ENCODE results near the gene FANCC.

Gene FANCC

GRCh38 chr9:95102001-95102433 lies 215.5 kb downstream of the FANCC start:
- DNase-seq (ENCODE audit: low read depth in 3 of 3), result no peak

DNA sequence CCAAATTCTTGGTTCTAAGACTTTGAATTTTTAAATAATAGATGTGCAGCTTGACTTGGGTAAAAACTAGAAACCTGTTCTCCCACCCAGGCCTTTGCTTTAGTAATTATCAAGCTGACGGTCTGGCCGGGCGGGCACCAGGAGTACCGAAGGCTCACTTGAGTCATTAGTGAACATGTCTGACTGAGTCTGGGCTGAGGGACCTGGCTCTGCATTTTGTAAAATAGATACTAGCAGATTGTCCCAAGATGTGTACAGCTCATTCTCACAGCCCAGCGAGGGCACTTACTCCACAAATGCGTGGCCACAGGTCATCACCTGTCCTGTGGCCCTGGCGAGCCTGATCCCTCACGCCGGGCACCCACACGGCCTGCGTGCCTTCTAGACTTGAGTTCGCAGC lies 216.2 kb downstream of the FANCC start:
- DNase-seq (ENCODE audit: low read depth in 3 of 3), result no peak

- no peak for DNase-seq (ENCODE audit: low read depth in 3 of 3)
Measured at GRCh38 chr9:95100071-95100627, 217.4 kb downstream of the FANCC start.

DNA sequence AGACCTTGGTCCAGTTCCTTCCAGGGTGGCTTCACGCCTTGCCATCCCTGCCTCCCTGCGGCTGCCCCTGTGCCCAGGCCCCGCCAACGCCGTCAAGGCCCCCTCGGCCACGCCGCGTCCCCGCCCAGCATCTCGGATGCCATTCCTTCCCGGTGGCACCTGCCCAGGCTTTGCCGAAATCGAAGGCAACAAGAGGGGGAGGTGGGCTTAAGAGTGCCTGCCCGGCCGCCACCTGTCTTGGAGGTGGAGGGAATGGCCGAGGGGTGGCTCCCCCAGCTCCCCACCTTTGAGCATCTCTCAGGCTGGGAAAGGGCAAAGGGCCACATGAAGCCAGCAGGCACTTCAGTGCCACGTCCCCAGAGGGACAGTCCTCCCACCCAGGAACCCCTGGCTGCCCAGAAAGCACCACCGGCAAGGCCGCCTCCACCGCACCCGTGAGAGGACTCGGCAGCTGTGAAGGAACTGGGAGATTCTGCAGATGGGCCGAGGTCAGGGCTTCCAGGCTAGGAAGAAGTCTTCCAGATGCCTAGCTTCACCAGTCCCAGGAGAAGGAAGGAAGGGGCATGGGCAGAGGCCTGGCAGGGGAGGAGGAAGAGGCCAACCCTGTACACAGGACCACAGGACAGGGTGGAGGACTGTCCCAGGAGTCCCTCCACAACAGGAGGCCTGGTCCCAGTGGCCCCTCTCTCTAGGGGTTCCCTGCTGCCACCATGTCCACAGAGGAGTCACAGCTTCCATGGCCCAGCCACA lies 218.0 kb downstream of the FANCC start:
- DNase-seq (ENCODE audit: low read depth in 3 of 3), result no peak

DNA sequence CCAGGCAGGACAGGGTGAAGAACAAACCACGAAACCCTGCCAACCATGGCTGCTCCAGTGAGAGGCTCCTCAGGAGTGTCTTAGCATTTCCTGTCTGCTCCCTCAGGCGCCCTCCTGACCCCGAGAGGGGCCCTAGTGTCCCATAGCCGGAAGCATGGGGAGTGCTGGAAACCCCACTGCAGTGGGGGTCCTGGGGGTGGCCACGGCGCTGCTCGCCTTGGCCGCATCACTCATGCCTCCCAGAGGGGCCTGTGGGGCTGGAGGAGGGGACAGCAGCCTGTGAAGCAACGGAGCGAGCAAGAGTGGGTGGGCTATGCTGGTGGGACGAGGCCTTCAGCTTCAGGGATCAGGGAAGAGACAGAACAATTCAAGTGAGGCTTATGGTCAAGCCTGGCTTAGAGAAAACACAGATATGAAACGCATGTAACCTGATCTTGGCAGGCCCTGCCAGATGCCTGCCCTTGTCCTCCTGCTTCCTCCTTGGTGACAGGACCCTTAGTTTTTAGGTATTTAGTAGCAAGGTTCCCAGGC lies 219.1 kb downstream of the FANCC start:
- DNase-seq (ENCODE audit: low read depth in 3 of 3), result no peak

DNA sequence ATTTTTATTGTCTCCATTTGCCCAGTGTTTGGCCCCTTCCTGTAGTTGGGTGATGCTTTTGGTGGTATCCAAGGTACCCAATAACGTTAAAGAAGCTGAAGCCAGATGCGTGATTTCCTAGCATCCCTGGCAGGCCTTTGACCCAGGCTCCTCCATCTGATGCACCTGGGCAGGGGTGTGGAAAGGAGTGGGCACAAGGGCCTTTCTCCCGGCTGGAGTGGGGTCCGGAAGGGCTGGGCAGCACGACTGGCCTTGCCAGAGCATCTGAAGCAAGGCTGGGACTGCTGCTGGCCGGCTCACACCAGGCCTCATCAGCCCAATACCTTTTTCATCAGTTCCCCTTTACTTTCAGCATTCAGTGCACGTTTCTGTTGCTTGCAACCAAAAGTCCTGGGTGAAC lies 220.2 kb downstream of the FANCC start:
- DNase-seq (ENCODE audit: low read depth in 3 of 3), result no peak

DNA sequence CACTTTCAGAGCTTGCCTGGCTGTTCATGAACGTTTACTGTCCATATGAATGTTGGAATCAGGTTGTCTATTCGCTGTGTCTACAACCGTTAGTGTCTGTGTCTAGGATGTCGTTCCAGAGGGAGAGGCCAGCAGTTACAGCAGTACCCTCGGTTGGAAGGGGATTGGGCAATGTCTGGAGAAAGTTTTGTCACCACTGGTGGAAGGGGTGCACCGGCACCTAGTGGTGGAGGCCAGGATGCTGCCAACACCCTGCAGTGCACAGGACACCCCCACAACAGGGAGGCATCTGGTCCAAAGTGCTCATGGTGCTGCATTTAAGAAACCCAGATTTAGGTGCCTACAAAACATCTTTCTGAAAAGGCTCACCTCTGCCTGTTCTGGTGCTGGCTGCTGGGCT lies 220.7 kb downstream of the FANCC start:
- no peak for DNase-seq (ENCODE audit: low read depth in 3 of 3)

GRCh38 chr9:95096381-95096780 lies 221.1 kb downstream of the FANCC start:
- DNase-seq (ENCODE audit: low read depth in 3 of 3), result no peak

GRCh38 chr9:95095641-95096355 lies 221.7 kb downstream of the FANCC start:
- DNase-seq (ENCODE audit: low read depth in 3 of 3), result no peak

GRCh38 chr9:95094002-95094401 lies 223.5 kb downstream of the FANCC start:
- no peak for DNase-seq (ENCODE audit: low read depth in 3 of 3)

- DNase-seq (ENCODE audit: low read depth in 3 of 3), result no peak
Measured at GRCh38 chr9:95093586-95093985, 223.9 kb downstream of the FANCC start.

GRCh38 chr9:95092262-95093072 lies 225.0 kb downstream of the FANCC start:
- DNase-seq (ENCODE audit: low read depth in 3 of 3), result no peak

DNA sequence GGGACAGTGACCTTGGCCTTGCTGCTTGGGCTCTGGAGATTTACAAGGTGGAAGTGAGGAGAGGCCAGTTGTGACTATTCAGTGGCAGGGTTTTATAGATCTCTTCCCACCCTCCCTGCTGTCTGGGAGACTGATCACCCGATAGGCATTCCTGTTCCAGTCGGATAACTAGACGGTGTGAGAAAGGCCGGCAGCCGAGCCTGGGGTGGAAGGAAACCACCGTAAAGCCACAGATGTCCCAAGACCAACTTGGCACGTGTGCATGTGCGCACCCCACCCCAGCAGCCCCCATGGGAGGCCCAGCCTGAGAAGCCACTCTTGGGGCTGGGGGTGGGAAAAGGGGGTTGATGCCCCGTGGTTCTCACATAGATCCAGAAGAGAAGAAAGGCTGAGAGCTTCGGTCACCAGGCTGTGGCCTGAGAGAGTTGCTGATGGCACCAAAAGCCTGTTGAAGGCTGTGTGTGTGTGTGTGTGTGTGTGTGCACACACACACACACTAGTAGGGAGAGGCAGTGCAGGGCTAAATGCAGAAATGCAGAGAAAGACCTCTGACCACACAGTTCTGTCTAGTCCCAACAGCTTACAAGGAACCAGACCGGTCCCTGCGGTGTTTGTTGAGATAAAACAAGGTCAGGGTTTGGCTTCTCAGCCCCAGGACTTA lies 225.8 kb downstream of the FANCC start:
- DNase-seq (ENCODE audit: low read depth in 3 of 3), result no peak

DNA sequence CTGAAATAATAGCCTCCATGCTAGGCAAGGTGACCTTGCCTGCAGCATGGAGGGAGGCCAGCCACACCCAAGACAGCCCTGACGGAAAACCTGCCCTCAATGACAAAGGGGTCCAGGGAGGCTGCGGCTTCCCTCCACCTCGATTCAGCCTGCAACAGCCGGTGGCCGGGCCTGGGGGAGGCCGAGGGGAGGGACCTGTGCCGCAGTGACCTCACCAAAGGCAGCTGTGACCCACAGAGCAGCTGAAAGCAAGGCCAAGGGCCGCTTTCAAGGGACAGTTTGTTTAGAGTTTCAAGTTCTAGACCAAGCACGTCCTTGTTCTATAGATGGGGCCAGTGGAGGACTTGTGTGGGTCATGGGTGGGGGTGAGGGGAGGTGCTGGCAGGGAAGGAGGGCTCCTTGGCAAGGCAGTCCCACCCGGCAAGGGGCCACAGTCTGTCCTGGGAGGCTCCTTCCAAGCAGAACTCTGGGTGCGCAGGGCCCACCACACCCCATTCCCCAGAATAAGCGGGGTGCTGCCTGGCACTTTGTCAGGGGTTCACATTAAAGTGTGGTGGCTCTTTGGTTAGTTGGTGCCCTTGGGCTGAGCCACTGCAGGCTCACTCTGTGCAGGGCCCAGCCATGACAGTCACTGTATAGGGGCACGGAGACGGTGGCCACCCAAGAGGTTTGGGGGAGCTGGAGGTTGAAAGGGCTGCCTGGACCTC lies 226.5 kb downstream of the FANCC start:
- no peak for DNase-seq (ENCODE audit: low read depth in 3 of 3)

- no peak for DNase-seq (ENCODE audit: low read depth in 3 of 3)
Measured at GRCh38 chr9:95090023-95090791, 227.3 kb downstream of the FANCC start.

DNA sequence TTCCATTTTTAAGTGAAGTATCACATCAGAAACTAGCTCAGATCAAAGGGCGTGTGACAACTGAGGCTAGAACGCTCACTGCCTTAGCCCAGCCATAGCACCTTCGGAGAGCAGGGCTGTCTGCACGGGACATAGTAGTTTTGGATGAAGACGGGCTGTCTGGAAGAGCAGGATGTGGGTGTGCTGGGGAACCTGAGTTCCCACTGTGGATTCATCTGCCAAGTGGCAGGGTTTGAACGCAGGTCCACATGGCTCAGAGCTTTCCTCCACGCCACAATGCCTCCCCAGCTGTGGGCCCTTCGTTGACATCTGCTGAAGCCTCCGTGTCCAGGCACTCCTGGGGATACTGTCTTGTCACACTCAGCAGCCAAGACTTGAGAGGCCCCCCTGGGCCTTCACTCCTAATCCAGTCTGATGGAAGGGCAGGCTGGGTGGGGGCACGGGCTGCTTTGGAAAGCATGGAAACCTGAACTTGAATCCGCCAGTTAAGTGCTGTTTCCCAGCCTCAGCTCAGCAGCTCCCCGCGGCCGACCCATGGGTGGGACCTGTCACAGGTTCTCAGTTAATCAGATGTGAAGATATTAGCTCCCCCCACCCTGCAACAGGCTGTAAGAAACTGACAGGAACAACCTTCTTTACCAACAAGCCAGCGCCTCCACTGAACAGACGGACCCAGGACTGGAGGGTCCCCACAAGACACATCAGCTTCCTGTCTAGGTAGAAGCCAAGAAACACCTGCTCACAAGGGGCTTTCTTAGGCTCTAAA lies 228.1 kb downstream of the FANCC start:
- no peak for DNase-seq (ENCODE audit: low read depth in 3 of 3)

DNA sequence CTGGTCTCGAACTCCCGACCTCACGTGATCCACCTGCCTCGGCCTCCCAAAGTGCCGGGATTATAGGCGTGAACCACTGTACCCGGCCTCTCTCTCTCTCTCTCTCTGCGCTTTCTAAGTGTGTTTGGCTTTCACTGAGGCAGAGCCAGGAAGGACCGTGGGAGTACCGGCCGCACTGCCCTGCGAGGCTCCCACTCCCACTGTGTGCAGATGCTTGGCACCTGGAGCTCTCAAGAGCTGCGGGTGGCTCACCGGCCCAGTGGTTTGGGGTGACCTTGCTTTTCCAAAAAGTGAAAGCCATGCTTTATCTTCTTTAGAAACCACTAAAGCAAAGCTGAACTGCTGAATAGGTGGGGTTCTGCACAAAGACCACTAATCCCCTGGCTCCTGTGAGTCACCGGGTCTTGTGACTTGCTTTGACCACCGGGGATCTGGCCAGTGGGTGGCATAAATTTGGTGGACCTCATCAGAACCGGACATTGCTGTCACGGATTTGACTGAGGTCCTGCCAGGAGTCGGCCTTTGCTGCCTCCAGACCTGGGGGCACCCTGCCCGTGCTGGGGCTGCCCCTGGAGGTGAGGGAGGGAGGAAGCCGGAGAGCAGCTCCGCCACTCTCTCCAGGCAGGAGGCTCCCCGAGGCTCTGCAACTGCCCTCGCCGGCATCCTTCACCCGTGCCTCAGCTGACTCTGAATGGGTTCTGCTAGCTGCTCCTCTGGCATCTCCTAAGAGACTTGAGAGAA lies 228.9 kb downstream of the FANCC start:
- no peak for DNase-seq (ENCODE audit: low read depth in 3 of 3)

GRCh38 chr9:95087659-95088242 lies 229.8 kb downstream of the FANCC start:
- DNase-seq (ENCODE audit: low read depth in 3 of 3), result no peak
